ENCODE measurements around the gene WNK1. TPM values are rescaled to one million over a fixed set of nuclear protein-coding genes. Genes with fewer than 3 reads are reported as not detected.

WNK1 gene
- total and polyA plus RNA-seq, 2 experiments from 2014 or later = 110 to 145 TPM

- no peak overlapping the region for H3K4me3 ChIP-seq
- peak overlapping the region; percentile 28 for H3K27ac ChIP-seq
- H3K36me3 ChIP-seq = peaks cover 82% of the 10 kb centered on the region
- TF ChIP-seq CTCF (IDR thresholded peaks at IDR 0.05; ENCODE audit: low read depth, low read length) = no peak
- no peaks in the 10 kb centered on the region for H3K4me1 ChIP-seq (ENCODE audit: low read depth)
- H3K27me3 ChIP-seq = no peaks in the 10 kb centered on the region
- no peaks in the 10 kb centered on the region for H3K9me3 ChIP-seq (ENCODE audit: low read depth)
- no peak for DNase-seq (ENCODE audit: low read depth in 1 of 2, low spot score in 1 of 2)
These were observed 145.0 kb downstream of the WNK1 start for GRCh38 chr12:897386-897785.

- Histone ChIP-seq H3K36me3 (peaks cover 77% of the 10 kb centered on the region), H3K4me1 (ENCODE audit: low read depth) (no peaks in the 10 kb centered on the region), H3K4me3 (no peak overlapping the region), H3K27ac (peak overlapping the region; percentile 36), H3K27me3 (no peaks in the 10 kb centered on the region), H3K9me3 (ENCODE audit: low read depth) (no peaks in the 10 kb centered on the region)
- TF ChIP-seq CTCF (IDR thresholded peaks at IDR 0.05; ENCODE audit: low read depth, low read length) = no peak
- no peak for DNase-seq (ENCODE audit: low read depth in 1 of 2, low spot score in 1 of 2)
These were observed 150.2 kb downstream of the WNK1 start for GRCh38 chr12:902581-902980.

GRCh38 chr12:903055-903454 lies 150.7 kb downstream of the WNK1 start:
- Histone ChIP-seq H3K4me1 (ENCODE audit: low read depth) (no peaks in the 10 kb centered on the region), H3K4me3 (no peak overlapping the region), H3K9me3 (ENCODE audit: low read depth) (no peaks in the 10 kb centered on the region), H3K36me3 (peaks cover 74% of the 10 kb centered on the region), H3K27ac (peak overlapping the region; percentile 36), H3K27me3 (no peaks in the 10 kb centered on the region)
- TF ChIP-seq CTCF (IDR thresholded peaks at IDR 0.05; ENCODE audit: low read depth, low read length) = no peak
- no peak for DNase-seq (ENCODE audit: low read depth in 1 of 2, low spot score in 1 of 2)

- Histone ChIP-seq H3K9me3 (ENCODE audit: low read depth) (no peaks in the 10 kb centered on the region), H3K27me3 (no peaks in the 10 kb centered on the region), H3K4me3 (no peak overlapping the region), H3K36me3 (peaks cover 75% of the 10 kb centered on the region), H3K4me1 (ENCODE audit: low read depth) (no peaks in the 10 kb centered on the region), H3K27ac (peak overlapping the region; percentile 28)
- TF ChIP-seq CTCF (IDR thresholded peaks at IDR 0.05; ENCODE audit: low read depth, low read length) = no peak
- DNase-seq (ENCODE audit: low read depth in 1 of 2, low spot score in 1 of 2) = no peak
These were observed 151.6 kb downstream of the WNK1 start for GRCh38 chr12:904010-904414.

- DNase-seq (ENCODE audit: low read depth in 1 of 2, low spot score in 1 of 2) = no peak
- Histone ChIP-seq H3K9me3 (ENCODE audit: low read depth) (no peaks in the 10 kb centered on the region), H3K4me3 (no peak overlapping the region), H3K27ac (peak overlapping the region; percentile 39), H3K27me3 (no peaks in the 10 kb centered on the region), H3K36me3 (peaks cover 78% of the 10 kb centered on the region), H3K4me1 (ENCODE audit: low read depth) (no peaks in the 10 kb centered on the region)
- no peak for TF ChIP-seq CTCF (IDR thresholded peaks at IDR 0.05; ENCODE audit: low read depth, low read length)
These were observed 153.1 kb downstream of the WNK1 start for GRCh38 chr12:905261-906031.

Measured in cardiac muscle cell (in vitro differentiated cells and primary cell).